Left lung (tissue), 8 donors: ENCODE results near the gene AHSG. TPM values are rescaled to one million over a fixed set of nuclear protein-coding genes. Genes with fewer than 3 reads are reported as not detected.

Experiments used
- polyA plus RNA-seq, 6 donors: library from polyadenylated mRNA; unstranded; fragments of 120-200 nt; gene quantifications; one replicate each; pipeline ENCODE4 v1.2.1, GENCODE V29; 2013; ENCODE audit not compliant: insufficient read length in 6 of 6
- total RNA-seq, 2 donors: library from RNA; stranded (reverse); fragmentation: NEBNext Ultra II Directional; extraction: Animal tissue kit (Norgen Biotek cat#: 25700); gene quantifications; one replicate each; pipeline ENCODE4 v1.2.1, GENCODE V29; 2021
- donor health status: DM: no; HTN: yes; CAD: no.
- donor health status: DM: no; HTN: no; CAD: no.

Gene AHSG
- total and polyA plus RNA-seq, 8 donors: 0.09 to 5.7 (median 3.2) TPM; not detected in 5

Other genes starting within 250 kb of the AHSG start
- gene CRYGS, start 68.7 kb upstream of the AHSG start, total RNA-seq: 1 to 10 TPM; 1.8 to 3.7 TPM
- 10 to 100 TPM in 2 of 6 donors, 1 to 10 TPM in 4; 6.5 to 10.6 (median 9.3) TPM for gene CRYGS, start 68.7 kb upstream of the AHSG start, polyA plus RNA-seq
- gene TBCCD1, start 45.7 kb upstream of the AHSG start, total RNA-seq: 10 to 100 TPM; 11.6 to 12.1 TPM
- 10 to 100 TPM; 17.8 to 23.0 (median 20.0) TPM for gene TBCCD1, start 45.7 kb upstream of the AHSG start, polyA plus RNA-seq
- 10 to 100 TPM; 46.8 to 78.3 TPM for gene DNAJB11, start 42.3 kb upstream of the AHSG start, total RNA-seq
- gene DNAJB11, start 42.3 kb upstream of the AHSG start, polyA plus RNA-seq: 10 to 100 TPM; 52.5 to 69.8 (median 58.0) TPM
- gene FETUB, start 27.3 kb downstream of the AHSG start, total RNA-seq: not detected
- not detected for gene FETUB, start 27.3 kb downstream of the AHSG start, polyA plus RNA-seq
- gene HRG, start 53.0 kb downstream of the AHSG start, total RNA-seq: not detected
- under 1 TPM; 0.04 to 0.30 (median 0.07) TPM for gene HRG, start 53.0 kb downstream of the AHSG start, polyA plus RNA-seq
- not detected for gene KNG1, start 104.3 kb downstream of the AHSG start, total RNA-seq
- 1 to 10 TPM in 1 of 6 donors, under 1 TPM in 5; 0.26 to 1.2 (median 0.49) TPM for gene KNG1, start 104.3 kb downstream of the AHSG start, polyA plus RNA-seq
- gene EIF4A2, start 170.5 kb downstream of the AHSG start, total RNA-seq: 100 to 1,000 TPM; 344 to 435 TPM
- gene EIF4A2, start 170.5 kb downstream of the AHSG start, polyA plus RNA-seq: 100 to 1,000 TPM; 735 to 925 (median 830) TPM
- gene RFC4, start 193.4 kb downstream of the AHSG start, total RNA-seq: 10 to 100 TPM; 12.9 to 21.1 TPM
- gene RFC4, start 193.4 kb downstream of the AHSG start, polyA plus RNA-seq: 10 to 100 TPM; 39.5 to 55.0 (median 45.2) TPM
- not detected for gene ADIPOQ, start 229.7 kb downstream of the AHSG start, total RNA-seq
- gene ADIPOQ, start 229.7 kb downstream of the AHSG start, polyA plus RNA-seq: under 1 TPM in 4 of 6 donors, not detected in 2; 0.03 to 0.10 (median 0.06) TPM